ENCODE data around the gene HSF2. TPM values are rescaled to one million over a fixed set of nuclear protein-coding genes. Genes with fewer than 3 reads are reported as not detected.

Gene HSF2
- total and polyA plus RNA-seq, 2 of the 13 experiments (the other 11 are each of a cell fraction or from before 2014, with no cell fraction given), result 24.8 to 26.4 TPM

GRCh38 chr6:122471107-122472021 lies 71.9 kb downstream of the HSF2 start, which contains the start of gene SERINC1 (continued):
- no peak for TF ChIP-seq ZBTB49 (CRISPR knock-in tag; IDR thresholded peaks at IDR 0.05; ENCODE audit: borderline replicate concordance)
- TF ChIP-seq HIC2 (CRISPR knock-in tag; IDR thresholded peaks at IDR 0.05; ENCODE audit: low read depth), result no peak
- TF ChIP-seq CHCHD3 (CRISPR knock-in tag; IDR thresholded peaks at IDR 0.05), result no peak
- peak; percentile 79 for TF ChIP-seq ZNF225 (CRISPR knock-in tag; IDR thresholded peaks at IDR 0.05)
- no peak for TF ChIP-seq CERS6 (CRISPR knock-in tag; IDR thresholded peaks at IDR 0.05)
- TF ChIP-seq TCF7 (IDR thresholded peaks at IDR 0.05; ENCODE audit: low read depth), result no peak
- TF ChIP-seq UBTF (CRISPR knock-in tag; IDR thresholded peaks at IDR 0.05), result peak; percentile 53; the same call in 1 of the 2 replicates
- peak; percentile 93 for TF ChIP-seq KAT7 (CRISPR knock-in tag; IDR thresholded peaks at IDR 0.05; ENCODE audit: borderline replicate concordance)
- peak; percentile 64; the same call in 1 of the 2 replicates for TF ChIP-seq ZNF280D (CRISPR knock-in tag; IDR thresholded peaks at IDR 0.05)
- no peak for TF ChIP-seq ZNF639 (CRISPR knock-in tag; conservative IDR thresholded peaks at IDR 0.05)
- TF ChIP-seq ZSCAN29 (CRISPR knock-in tag; conservative IDR thresholded peaks at IDR 0.05), result peak; percentile 68; the same call in 1 of the 2 replicates
- peak; percentile 96 for TF ChIP-seq EED (CRISPR knock-in tag; IDR thresholded peaks at IDR 0.05)
- TF ChIP-seq TBL1XR1 (IDR thresholded peaks at IDR 0.05; ENCODE audit: borderline replicate concordance, low read length, partially characterized antibody), result no peak
- peak; percentile 60; the same call in 1 of the 2 replicates for TF ChIP-seq GATA4 (IDR thresholded peaks at IDR 0.05; ENCODE audit: borderline replicate concordance, low read depth)
- TF ChIP-seq TCF7L2 (IDR thresholded peaks at IDR 0.05; ENCODE audit: low read depth, low read length), result no peak
